Ovary (tissue), 3 donors: ENCODE results near the gene RAD23B.

Experiments used
- CTCF ChIP-seq, 3 donors: fragments of 450-650 bp in 2 of 3; fragments of 200-600 bp in 1 of 3; IDR thresholded peaks; one replicate each; pipeline versions ENCODE4 v1.5.1 to v1.8.0; 2016 to 2022; ENCODE audit warnings: antibody characterized with exemption in 3 of 3, mild to moderate bottlenecking in 1 of 3
- EP300 ChIP-seq: sonication (generic); formaldehyde crosslinking; IDR thresholded peaks from one replicate; pipeline ENCODE4 v1.6.1; 2017; ENCODE audit warnings: antibody characterized with exemption
- POLR2A ChIP-seq: fragments of 450-650 bp; IDR thresholded peaks from one replicate; pipeline ENCODE4 v1.6.1; 2017; ENCODE audit warnings: antibody characterized with exemption, mild to moderate bottlenecking, moderate library complexity
- donor health status: DM: no; HTN: no; CAD: no.

- TF ChIP-seq CTCF (IDR thresholded peaks at IDR 0.05) (no peak), POLR2A (no peak), EP300 (no peak)
Measured at GRCh38 chr9:107334103-107334776, 51.2 kb downstream of the RAD23B start.
